ENCODE results near the gene MRFAP1L1. TPM values are rescaled to one million over a fixed set of nuclear protein-coding genes. Genes with fewer than 3 reads are reported as not detected.

Gene MRFAP1L1
- total RNA-seq, 1 donor from 2014 or later: 73.0 TPM

GRCh38 chr4:6687947-6688878 is 21.5 kb downstream of the MRFAP1L1 start:
- Mint-ChIP-seq H3K27ac (peak overlapping the region; percentile 95), H3K9me3 (no peaks in the 10 kb centered on the region), H3K4me3 (peak overlapping the region; percentile 65), H3K27me3 (no peaks in the 10 kb centered on the region), H3K36me3 (peaks cover 3% of the 10 kb centered on the region), H3K4me1 (ENCODE audit: unreplicated experiment) (peaks cover 28% of the 10 kb centered on the region)
- peak; percentile 35 for TF ChIP-seq CTCF (conservative IDR thresholded peaks at IDR 0.05)
- DNase-seq (ENCODE audit: extremely low spot score, unreplicated experiment): no peak

- no peak overlapping the region for H3K27ac Mint-ChIP-seq
These were observed 23.4 kb downstream of the MRFAP1L1 start for GRCh38 chr4:6686104-6686787.

GRCh38 chr4:6684656-6685055 is 25.0 kb downstream of the MRFAP1L1 start:
- H3K27ac Mint-ChIP-seq: no peak overlapping the region
- H3K27me3 Mint-ChIP-seq: no peaks in the 10 kb centered on the region
- no peaks in the 10 kb centered on the region for H3K9me3 Mint-ChIP-seq
- no peak for DNase-seq (ENCODE audit: extremely low spot score, unreplicated experiment)
- H3K36me3 Mint-ChIP-seq: peaks cover 10% of the 10 kb centered on the region
- no peak overlapping the region for H3K4me3 Mint-ChIP-seq
- TF ChIP-seq CTCF (conservative IDR thresholded peaks at IDR 0.05): no peak
- H3K4me1 Mint-ChIP-seq (ENCODE audit: unreplicated experiment): peaks cover 14% of the 10 kb centered on the region

More at GRCh38 chr4:6686104-6686787, 23.4 kb downstream of the MRFAP1L1 start:
- H3K4me1 Mint-ChIP-seq (ENCODE audit: unreplicated experiment): peaks cover 18% of the 10 kb centered on the region
- DNase-seq (ENCODE audit: extremely low spot score, unreplicated experiment): no peak
- H3K9me3 Mint-ChIP-seq: no peaks in the 10 kb centered on the region
- no peaks in the 10 kb centered on the region for H3K27me3 Mint-ChIP-seq
- TF ChIP-seq CTCF (conservative IDR thresholded peaks at IDR 0.05): no peak
- H3K36me3 Mint-ChIP-seq: peaks cover 3% of the 10 kb centered on the region
- no peak overlapping the region for H3K4me3 Mint-ChIP-seq

GRCh38 chr4:6682862-6683590 is 26.6 kb downstream of the MRFAP1L1 start:
- TF ChIP-seq CTCF (conservative IDR thresholded peaks at IDR 0.05): no peak
- Mint-ChIP-seq H3K27ac (no peak overlapping the region), H3K4me3 (no peak overlapping the region), H3K36me3 (peaks cover 15% of the 10 kb centered on the region), H3K9me3 (no peaks in the 10 kb centered on the region), H3K4me1 (ENCODE audit: unreplicated experiment) (peaks cover 4% of the 10 kb centered on the region), H3K27me3 (no peaks in the 10 kb centered on the region)
- DNase-seq (ENCODE audit: extremely low spot score, unreplicated experiment): no peak

GRCh38 chr4:6681191-6681590 is 28.5 kb downstream of the MRFAP1L1 start:
- DNase-seq (ENCODE audit: extremely low spot score, unreplicated experiment): no peak
- Mint-ChIP-seq H3K36me3 (peaks cover 26% of the 10 kb centered on the region), H3K27me3 (no peaks in the 10 kb centered on the region), H3K4me3 (no peak overlapping the region), H3K27ac (no peak overlapping the region), H3K9me3 (no peaks in the 10 kb centered on the region), H3K4me1 (ENCODE audit: unreplicated experiment) (peaks cover 16% of the 10 kb centered on the region)
- TF ChIP-seq CTCF (conservative IDR thresholded peaks at IDR 0.05): no peak

All from type B pancreatic cell (in vitro differentiated cells).